ENCODE data around the gene TTLL9.

TTLL9 gene

GRCh38 chr20:31949877-31950646, 79.6 kb downstream of the TTLL9 start:
- DNase-seq (ENCODE audit: low read depth) = no peak

DNA sequence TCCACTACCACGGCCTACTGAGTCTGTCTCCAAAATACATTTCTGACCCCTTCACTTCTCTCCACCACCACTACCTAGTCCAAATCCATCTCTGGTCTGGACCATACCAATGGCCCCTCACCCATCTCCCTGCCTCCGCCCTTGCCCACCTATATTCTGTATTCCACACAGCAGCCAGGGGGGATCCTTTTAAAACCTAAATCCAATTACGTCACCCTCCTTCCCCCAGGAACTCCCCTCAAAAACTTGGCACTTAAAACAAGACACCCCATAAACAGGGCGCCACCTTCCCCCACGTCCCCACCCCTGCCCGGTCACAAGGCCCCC, 80.7 kb downstream of the TTLL9 start:
- DNase-seq (ENCODE audit: low read depth) = no peak

DNA sequence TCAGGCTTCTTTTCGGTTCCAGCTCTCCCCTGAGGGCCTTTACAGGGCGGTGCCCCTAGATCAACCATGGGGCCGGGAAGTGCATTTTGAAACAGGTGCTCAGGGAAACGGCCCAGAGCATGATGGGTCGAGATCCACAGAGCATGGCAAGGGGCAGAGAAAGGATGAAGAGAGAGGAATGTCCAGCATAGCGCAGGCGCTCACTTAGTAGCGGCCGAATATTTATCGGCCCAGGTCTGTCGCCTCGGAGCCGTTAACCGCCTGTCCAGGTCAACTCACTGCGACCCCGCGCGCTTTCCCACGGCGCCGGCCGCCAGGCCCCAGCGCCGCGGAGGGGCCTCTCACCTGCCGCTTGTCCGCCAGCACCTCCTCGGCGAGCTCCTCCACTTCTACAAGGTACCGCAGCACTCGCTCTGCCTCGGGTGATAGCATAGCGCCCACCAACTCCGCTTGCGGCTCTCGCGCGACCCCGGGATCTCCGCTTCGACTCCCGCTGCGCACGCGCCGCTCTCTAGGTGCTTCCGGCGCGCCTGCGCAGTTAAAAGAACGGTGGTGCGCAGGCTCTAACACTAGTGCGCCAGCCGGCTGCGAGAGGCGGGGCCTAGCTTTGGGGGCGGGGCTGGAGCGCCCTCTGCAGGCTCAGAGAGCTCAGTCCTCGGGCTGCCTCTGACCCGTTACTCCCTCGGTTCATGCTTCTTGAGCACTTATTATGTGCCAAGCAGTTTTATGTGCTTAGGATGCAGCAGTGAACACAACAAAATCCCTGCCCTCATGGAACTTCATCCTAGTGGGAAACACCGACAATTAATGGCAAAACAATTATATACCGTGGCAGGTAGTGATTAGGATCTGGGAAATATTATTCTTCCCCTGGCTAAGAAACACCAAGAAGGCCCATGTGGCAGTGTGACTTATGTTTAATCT, 81.4 kb downstream of the TTLL9 start, which contains the start of gene PDRG1:
PDRG1 (minus strand) TSS at position 517 of the 924 bp plus-strand sequence; CDS start at position 432, 85 bp downstream.
- DNase-seq (ENCODE audit: low read depth) = peak; percentile 53

DNA sequence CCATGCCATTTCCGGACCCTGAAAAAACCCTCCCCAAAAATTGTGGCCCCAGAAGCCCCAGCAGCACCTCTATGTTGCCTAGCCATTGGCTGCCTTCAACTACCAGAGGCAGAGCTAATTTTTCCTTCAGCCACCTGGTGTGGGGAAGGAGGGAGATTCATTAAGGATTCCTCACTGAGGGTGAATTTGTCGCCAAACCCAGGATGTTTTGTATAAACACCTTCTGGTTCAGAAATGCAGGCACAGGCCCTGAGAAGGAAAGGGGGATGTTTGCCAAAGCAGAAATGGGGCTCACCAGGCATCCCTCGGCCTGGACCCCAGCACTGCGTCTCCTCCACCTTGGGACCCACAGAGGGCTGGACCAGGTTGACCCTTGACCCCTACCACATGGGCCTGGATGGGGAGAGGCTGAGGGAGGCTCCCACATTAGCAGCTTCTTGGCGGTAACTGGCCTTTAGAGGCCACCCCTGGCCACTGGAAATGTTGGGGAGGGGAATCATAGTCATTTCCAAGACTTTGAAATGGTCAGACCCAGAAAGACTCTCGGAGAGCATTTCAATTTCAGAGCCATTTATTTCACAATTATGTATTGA, 83.2 kb downstream of the TTLL9 start:
- DNase-seq (ENCODE audit: low read depth) = no peak

- no peak for DNase-seq (ENCODE audit: low read depth)
Measured at GRCh38 chr20:31954500-31954899, 84.1 kb downstream of the TTLL9 start.

GRCh38 chr20:31956556-31957526, 86.4 kb downstream of the TTLL9 start:
- no peak for DNase-seq (ENCODE audit: low read depth)

- DNase-seq (ENCODE audit: low read depth) = no peak
Measured at GRCh38 chr20:31962761-31963160, 92.3 kb downstream of the TTLL9 start.

GRCh38 chr20:31963889-31964288, 93.5 kb downstream of the TTLL9 start:
- no peak for DNase-seq (ENCODE audit: low read depth)

GRCh38 chr20:31966991-31967655, 96.7 kb downstream of the TTLL9 start:
- no peak for DNase-seq (ENCODE audit: low read depth)

DNA sequence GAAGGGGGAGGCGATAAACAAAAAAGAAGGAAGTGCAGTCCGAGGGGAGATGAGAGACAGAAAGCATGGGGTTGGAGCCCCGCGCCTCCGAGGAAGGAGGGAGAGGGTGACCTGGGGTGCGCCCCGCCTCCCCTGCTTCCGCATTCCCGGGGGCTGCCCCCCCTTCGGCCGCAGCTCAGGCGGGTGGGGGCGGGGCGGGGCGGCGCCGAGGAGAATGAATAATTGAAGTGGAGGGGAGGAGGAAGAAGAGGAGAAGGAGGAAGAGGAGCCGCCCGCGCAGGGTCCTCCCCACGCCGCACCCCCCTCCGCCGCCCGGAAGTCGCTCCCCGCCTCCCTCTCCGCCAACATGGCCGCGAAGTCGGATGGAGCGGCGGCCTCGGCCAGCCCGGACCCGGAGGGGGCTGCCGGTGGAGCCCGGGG, 97.4 kb downstream of the TTLL9 start, which contains the start of gene XKR7:
XKR7 (plus strand) TSS at position 322 of the 420 bp plus-strand sequence; CDS start at position 347, 25 bp downstream.
- no peak for DNase-seq (ENCODE audit: low read depth)

DNA sequence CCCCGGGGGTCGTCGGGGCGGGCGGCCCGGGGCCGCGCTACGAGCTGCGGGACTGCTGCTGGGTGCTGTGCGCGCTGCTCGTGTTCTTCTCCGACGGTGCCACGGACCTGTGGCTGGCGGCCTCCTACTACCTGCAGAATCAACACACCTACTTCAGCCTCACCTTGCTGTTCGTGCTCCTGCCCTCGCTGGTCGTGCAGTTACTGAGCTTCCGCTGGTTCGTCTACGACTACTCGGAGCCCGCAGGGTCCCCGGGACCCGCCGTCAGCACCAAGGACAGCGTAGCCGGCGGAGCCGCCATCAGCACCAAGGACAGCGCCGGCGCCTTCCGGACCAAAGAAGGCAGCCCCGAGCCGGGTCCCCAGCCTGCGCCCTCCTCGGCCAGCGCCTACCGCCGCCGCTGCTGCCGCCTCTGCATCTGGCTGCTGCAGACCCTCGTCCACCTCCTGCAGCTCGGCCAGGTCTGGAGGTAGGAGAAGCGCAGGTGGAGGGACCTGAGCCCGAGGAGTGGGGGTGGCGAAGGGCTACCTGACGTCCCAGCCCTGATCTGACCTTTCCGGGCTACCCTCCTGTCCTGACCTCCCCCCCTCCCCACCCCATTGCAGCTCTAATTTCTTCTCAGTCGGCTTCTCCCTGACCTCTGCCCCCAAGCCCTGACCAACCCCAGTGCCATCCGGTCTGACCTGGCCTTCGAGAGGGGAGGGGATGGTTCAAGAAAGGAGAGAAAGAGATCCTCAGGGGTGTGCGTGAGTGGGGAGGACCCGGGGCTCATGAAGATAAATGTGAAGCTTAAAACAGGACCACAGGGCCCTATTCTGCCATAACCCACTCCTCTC, 98.1 kb downstream of the TTLL9 start:
- no peak for DNase-seq (ENCODE audit: low read depth)

GRCh38 chr20:31969991-31970390, 99.6 kb downstream of the TTLL9 start:
- no peak for DNase-seq (ENCODE audit: low read depth)

DNA sequence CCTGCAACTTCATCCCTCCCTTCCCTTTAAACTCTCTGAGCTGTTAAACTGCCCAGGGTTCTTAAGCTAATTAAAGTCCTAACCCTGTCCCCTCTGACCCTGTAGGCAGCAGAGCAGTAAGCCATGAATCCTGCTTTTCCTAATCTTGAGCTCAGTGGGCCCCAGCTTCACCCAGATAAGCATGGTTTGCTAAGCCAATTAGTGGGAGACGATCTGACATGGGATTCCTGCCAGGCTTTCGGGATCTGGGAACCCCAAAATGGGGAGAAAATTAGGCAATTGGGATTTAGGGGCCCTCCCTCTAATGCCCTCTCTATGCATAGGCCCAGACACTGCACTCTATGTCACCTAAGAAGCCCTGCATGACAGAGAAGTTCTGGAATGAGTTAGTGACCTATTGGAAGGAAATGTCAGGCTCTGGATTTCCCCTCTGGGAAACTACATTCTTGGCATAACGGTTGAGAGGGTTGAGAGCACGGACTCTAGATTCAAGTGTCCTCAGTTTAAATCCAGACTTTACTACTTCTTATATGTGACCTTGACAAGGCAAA, 102.1 kb downstream of the TTLL9 start:
- DNase-seq (ENCODE audit: low read depth) = peak; percentile 18

DNA sequence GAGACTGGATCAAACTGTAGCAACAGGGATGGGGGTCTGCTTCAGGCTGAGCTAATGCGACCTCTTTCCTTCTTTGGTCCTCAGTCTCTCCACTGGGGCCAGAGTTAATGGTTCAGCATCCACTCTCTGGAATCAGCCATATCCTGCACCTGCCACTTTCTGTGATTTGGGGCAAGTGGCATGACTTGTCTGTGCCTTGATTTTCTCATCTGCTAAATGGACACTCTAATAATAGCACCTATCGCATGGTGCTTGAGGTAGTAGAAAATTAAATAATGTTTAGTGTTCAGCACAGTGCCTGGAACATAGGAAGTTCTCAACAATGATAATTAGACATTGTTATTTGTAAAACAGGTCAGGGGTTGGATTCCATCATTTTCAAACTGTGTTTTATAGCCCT, 103.9 kb downstream of the TTLL9 start:
- no peak for DNase-seq (ENCODE audit: low read depth)

GRCh38 chr20:31974951-31975487, 104.6 kb downstream of the TTLL9 start:
- DNase-seq (ENCODE audit: low read depth) = no peak

DNA sequence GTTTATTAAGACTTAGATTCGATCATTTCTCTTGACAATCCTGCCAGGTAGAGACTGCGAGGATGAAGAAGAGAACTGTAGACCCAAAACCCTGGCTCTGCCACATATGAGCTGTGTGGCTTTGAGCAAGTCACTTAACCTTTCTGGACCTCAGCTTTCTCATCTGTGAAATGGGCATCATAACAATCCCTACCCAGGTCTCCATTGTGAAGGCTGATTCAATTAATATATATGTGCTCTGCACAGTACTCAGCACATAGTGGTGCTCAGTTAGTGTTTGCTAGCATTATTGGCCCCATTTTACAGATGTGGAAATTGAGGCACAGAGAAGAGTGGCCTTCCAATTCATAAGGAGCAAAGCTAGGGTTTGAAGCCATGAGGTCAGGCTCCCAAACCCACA, 105.4 kb downstream of the TTLL9 start:
- no peak for DNase-seq (ENCODE audit: low read depth)

- DNase-seq (ENCODE audit: low read depth) = no peak
Measured at GRCh38 chr20:31977080-31977479, 106.6 kb downstream of the TTLL9 start.

DNA sequence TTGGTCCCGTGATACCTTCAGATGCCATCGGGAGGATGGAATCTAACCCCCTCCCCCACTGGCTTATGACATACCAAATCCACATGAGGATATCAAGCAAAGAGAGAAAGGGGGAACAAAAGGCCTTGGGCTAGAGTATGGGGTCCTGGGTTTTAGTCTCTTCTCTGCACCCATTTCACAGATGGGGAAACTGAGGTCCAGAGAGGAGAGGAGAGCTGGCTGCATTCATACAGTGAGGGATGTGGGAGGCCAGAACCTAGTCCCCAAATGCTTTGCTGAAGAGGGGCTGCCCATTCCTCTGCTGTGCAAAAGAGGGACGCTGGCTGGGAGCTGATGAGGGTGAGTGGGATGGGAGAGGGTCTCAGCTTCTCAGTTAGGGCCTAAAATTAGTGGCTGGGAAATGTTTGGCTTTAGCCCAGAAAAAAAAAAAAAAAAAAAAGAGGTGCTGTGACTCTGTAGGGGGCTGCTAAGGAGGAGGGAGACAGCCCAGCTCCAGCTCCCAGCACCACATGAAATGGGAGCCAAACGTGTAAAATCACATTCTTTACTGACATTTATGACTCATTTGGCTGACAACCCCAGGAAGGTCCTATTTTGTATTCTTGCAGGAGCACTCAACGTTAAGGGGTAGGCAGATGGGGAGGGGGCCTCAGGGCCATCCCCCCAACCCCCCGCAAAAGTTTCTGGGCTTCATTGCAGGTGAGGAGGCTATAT, 109.4 kb downstream of the TTLL9 start:
- DNase-seq (ENCODE audit: low read depth) = no peak

GRCh38 chr20:31981784-31982183, 111.3 kb downstream of the TTLL9 start:
- DNase-seq (ENCODE audit: low read depth) = no peak

All from GM04503 (cell line).